Liver (tissue), 3 donors: ENCODE measurements around the gene TMPRSS9.

Source experiments
- ATF3 ChIP-seq: IDR thresholded peaks from 2 replicates; pipeline ENCODE4 v1.6.1; 2016; ENCODE audit warnings: antibody characterized with exemption
- CTCF ChIP-seq: fragments of 150-350 bp; IDR thresholded peaks from 2 replicates; pipeline ENCODE4 v1.5.1; 2017; ENCODE audit warnings: improper control_type of control experiment, low read depth, low read length; ENCODE audit not compliant: missing input control
- EGR1 ChIP-seq, 2 donors: IDR thresholded peaks; 2 replicates each; pipeline ENCODE4 v1.6.1; 2016 to 2018; ENCODE audit warnings: antibody characterized with exemption in 2 of 2, low read depth in 2 of 2
- MAX ChIP-seq: IDR thresholded peaks from 2 replicates; pipeline ENCODE4 v1.6.1; 2016; ENCODE audit warnings: antibody characterized with exemption
- RAD21 ChIP-seq, 2 donors: IDR thresholded peaks; 2 replicates each; pipeline ENCODE4 v1.6.1; 2016; ENCODE audit warnings: antibody characterized with exemption in 2 of 2, mild to moderate bottlenecking in 2 of 2
- REST ChIP-seq: IDR thresholded peaks from 2 replicates; pipeline ENCODE4 v1.6.1; 2016; ENCODE audit warnings: antibody characterized with exemption, mild to moderate bottlenecking
- TAF1 ChIP-seq: conservative IDR thresholded peaks from 2 replicates; pipeline ENCODE4 v1.6.1; 2016; ENCODE audit warnings: antibody characterized with exemption, mild to moderate bottlenecking
- YY1 ChIP-seq: IDR thresholded peaks from 2 replicates; pipeline ENCODE4 v1.6.1; 2016; ENCODE audit warnings: antibody characterized with exemption, mild to moderate bottlenecking
- ZBTB33 ChIP-seq: IDR thresholded peaks from 2 replicates; pipeline ENCODE4 v1.6.1; 2016; ENCODE audit warnings: antibody characterized with exemption
- donor health status: healthy.
- donor health status: healthy.

- no peak for TF ChIP-seq CTCF
- TF ChIP-seq TAF1, result no peak
- TF ChIP-seq MAX, result no peak
- TF ChIP-seq EGR1 (IDR thresholded peaks at IDR 0.05; ENCODE audit: low read depth in 2 of 2), result no peak
- TF ChIP-seq YY1, result no peak
- TF ChIP-seq ATF3, result no peak
- no peak for TF ChIP-seq REST
- no peak for TF ChIP-seq ZBTB33
- TF ChIP-seq RAD21 (IDR thresholded peaks at IDR 0.05), result no peak
Observed at GRCh38 chr19:2408247-2408646, 48.2 kb downstream of the TMPRSS9 start.
